ENCODE results near the gene HIGD2A. TPM values are rescaled to one million over a fixed set of nuclear protein-coding genes. Genes with fewer than 3 reads are reported as not detected.

The HIGD2A gene
- polyA plus RNA-seq, 1 donor from 2014 or later: 61.8 TPM

DNA sequence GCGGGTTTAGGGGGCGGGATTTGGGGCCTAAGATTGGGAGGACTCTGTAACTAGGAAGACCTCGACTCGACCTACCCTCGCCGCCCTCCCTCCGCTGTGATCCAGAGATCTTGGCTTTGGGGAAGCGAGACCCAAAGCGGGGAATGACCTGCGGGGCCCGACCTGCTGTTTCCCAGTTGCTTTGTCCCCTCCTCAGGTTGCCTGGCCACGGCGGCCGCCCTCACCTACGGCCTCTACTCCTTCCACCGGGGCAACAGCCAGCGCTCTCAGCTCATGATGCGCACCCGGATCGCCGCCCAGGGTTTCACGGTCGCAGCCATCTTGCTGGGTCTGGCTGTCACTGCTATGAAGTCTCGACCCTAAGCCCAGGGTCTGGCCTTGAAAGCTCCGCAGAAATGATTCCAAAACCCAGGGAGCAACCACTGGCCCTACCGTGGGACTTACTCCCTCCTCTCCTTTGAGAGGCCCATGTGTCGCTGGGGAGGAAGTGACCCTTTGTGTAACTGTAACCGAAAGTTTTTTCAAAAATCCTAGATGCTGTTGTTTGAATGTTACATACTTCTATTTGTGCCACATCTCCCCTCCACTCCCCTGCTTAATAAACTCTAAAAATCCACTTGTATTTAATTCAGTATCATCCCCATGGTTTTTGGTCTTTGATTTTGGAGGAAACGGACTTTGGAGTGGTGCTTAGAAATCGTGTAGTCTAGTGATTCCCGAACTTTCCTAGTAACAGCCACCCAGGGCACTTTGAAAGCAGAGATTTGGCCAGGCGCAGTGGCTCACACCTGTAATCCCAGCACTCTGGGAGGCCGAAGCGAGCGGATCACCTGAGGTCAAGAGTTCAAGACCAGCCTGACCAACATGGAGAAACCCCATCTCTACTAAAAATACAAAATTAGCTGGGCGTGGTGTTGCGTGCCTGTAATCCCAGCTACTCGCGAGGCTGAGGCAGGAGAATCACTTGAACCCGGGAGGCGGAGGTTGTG is 878 bp downstream of the HIGD2A start:
- H4K20me1 ChIP-seq (ENCODE audit: insufficient read depth): no peaks in the 10 kb centered on the region
- H3F3A ChIP-seq (ENCODE audit: insufficient read depth, low read length, poor library complexity, severe bottlenecking): no peaks in the 10 kb centered on the region
- no peaks in the 10 kb centered on the region for H3K27me3 ChIP-seq (ENCODE audit: insufficient read depth, low read depth, low read length)
- H3K9me2 ChIP-seq (ENCODE audit: insufficient read depth, low read length): no peaks in the 10 kb centered on the region
- H2AFZ ChIP-seq (ENCODE audit: low read depth, low read length): no peak overlapping the region
- H3K9ac ChIP-seq (ENCODE audit: low read length): peak overlapping the region; percentile 85
- H3K27ac ChIP-seq (ENCODE audit: low read length): peak overlapping the region; percentile 90
- H3K4me3 ChIP-seq (ENCODE audit: low read length): peak overlapping the region; percentile 81
- no peaks in the 10 kb centered on the region for H3K36me3 ChIP-seq (ENCODE audit: insufficient read depth, low read length)
- peaks cover 10% of the 10 kb centered on the region for H3K79me2 ChIP-seq (replicated peaks; ENCODE audit: insufficient read depth, low read length)
- TF ChIP-seq SMC3 (conservative IDR thresholded peaks at IDR 0.05; ENCODE audit: poor library complexity) (peak; percentile 33), EZH2 (IDR thresholded peaks at IDR 0.05; ENCODE audit: borderline replicate concordance, insufficient read depth, low read length, poor library complexity, severe bottlenecking) (no peak), POLR2AphosphoS5 (IDR thresholded peaks at IDR 0.05) (peak; percentile 88), TAF1 (IDR thresholded peaks at IDR 0.05; ENCODE audit: low read depth) (peak; percentile 55), REST (IDR thresholded peaks at IDR 0.05; ENCODE audit: borderline replicate concordance) (peak; percentile 68), EP300 (conservative IDR thresholded peaks at IDR 0.05; ENCODE audit: poor library complexity, severe bottlenecking) (no peak), RAD21 (conservative IDR thresholded peaks at IDR 0.05) (peak; percentile 23), MXI1 (conservative IDR thresholded peaks at IDR 0.05; ENCODE audit: poor library complexity, severe bottlenecking) (no peak)
- TF ChIP-seq, protein P1, sequence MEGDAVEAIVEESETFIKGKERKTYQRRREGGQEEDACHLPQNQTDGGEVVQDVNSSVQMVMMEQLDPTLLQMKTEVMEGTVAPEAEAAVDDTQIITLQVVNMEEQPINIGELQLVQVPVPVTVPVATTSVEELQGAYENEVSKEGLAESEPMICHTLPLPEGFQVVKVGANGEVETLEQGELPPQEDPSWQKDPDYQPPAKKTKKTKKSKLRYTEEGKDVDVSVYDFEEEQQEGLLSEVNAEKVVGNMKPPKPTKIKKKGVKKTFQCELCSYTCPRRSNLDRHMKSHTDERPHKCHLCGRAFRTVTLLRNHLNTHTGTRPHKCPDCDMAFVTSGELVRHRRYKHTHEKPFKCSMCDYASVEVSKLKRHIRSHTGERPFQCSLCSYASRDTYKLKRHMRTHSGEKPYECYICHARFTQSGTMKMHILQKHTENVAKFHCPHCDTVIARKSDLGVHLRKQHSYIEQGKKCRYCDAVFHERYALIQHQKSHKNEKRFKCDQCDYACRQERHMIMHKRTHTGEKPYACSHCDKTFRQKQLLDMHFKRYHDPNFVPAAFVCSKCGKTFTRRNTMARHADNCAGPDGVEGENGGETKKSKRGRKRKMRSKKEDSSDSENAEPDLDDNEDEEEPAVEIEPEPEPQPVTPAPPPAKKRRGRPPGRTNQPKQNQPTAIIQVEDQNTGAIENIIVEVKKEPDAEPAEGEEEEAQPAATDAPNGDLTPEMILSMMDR (IDR thresholded peaks at IDR 0.05; ENCODE audit: poor library complexity, severe bottlenecking): no peak
- H3K4me2 ChIP-seq (ENCODE audit: low read length): peak overlapping the region; percentile 98
- H3K9me3 ChIP-seq (ENCODE audit: low read length): no peaks in the 10 kb centered on the region

GRCh38 chr5:176391479-176391878 is 2.9 kb downstream of the HIGD2A start:
- Histone ChIP-seq H3K4me3 (ENCODE audit: low read length) (no peak overlapping the region), H4K20me1 (ENCODE audit: insufficient read depth) (no peaks in the 10 kb centered on the region), H3K9me2 (ENCODE audit: insufficient read depth, low read length) (no peaks in the 10 kb centered on the region), H2AFZ (ENCODE audit: low read depth, low read length) (no peak overlapping the region), H3K27ac (ENCODE audit: low read length) (no peak overlapping the region), H3F3A (ENCODE audit: insufficient read depth, low read length, poor library complexity, severe bottlenecking) (no peaks in the 10 kb centered on the region), H3K27me3 (ENCODE audit: insufficient read depth, low read depth, low read length) (no peaks in the 10 kb centered on the region), H3K9me3 (ENCODE audit: low read length) (no peaks in the 10 kb centered on the region), H3K4me2 (ENCODE audit: low read length) (no peak overlapping the region), H3K79me2 (replicated peaks; ENCODE audit: insufficient read depth, low read length) (peaks cover 10% of the 10 kb centered on the region), H3K9ac (ENCODE audit: low read length) (no peak overlapping the region), H3K36me3 (ENCODE audit: insufficient read depth, low read length) (no peaks in the 10 kb centered on the region)
- TF ChIP-seq EZH2 (IDR thresholded peaks at IDR 0.05; ENCODE audit: borderline replicate concordance, insufficient read depth, low read length, poor library complexity, severe bottlenecking) (no peak), POLR2AphosphoS5 (IDR thresholded peaks at IDR 0.05) (no peak), REST (IDR thresholded peaks at IDR 0.05; ENCODE audit: borderline replicate concordance) (no peak), TAF1 (IDR thresholded peaks at IDR 0.05; ENCODE audit: low read depth) (no peak), RAD21 (conservative IDR thresholded peaks at IDR 0.05) (no peak), MXI1 (conservative IDR thresholded peaks at IDR 0.05; ENCODE audit: poor library complexity, severe bottlenecking) (no peak), SMC3 (conservative IDR thresholded peaks at IDR 0.05; ENCODE audit: poor library complexity) (no peak), EP300 (conservative IDR thresholded peaks at IDR 0.05; ENCODE audit: poor library complexity, severe bottlenecking) (no peak)
- TF ChIP-seq, protein P1 (IDR thresholded peaks at IDR 0.05; ENCODE audit: poor library complexity, severe bottlenecking): no peak

All from neural cell (in vitro differentiated cells).